Raji (cell line): ENCODE measurements around the gene SEZ6.

ENCODE experiments used
- POLR2A ChIP-seq: IDR thresholded peaks from 2 replicates; pipeline ENCODE4 v1.6.1; 2011; ENCODE audit warnings: low read depth, low read length, control low read depth; ENCODE audit not compliant: insufficient read depth

SEZ6 gene

GRCh38 chr17:28928061-28928460 is 77.8 kb downstream of the SEZ6 start:
- TF ChIP-seq POLR2A = no peak

DNA sequence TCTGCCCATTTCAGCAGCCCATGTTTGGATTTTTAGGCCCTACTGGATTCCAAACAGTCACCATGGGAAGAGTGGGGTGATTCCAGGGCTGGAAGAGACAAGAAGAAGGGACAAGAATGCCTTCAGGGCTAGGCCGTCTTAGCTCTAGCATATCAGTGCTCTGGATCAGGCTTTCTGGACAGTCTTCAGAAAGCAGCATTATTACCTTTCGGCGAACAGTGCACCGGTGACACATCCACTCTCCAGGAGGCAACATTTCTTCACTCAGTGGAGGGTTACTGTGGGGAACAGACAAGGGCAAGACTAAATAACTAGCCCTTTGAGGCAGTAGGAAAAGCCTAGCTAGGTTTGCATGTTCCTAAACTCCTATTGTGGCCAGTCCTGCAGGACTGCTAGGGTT is 79.0 kb downstream of the SEZ6 start:
- TF ChIP-seq POLR2A = no peak

- no peak for TF ChIP-seq POLR2A
Observed at GRCh38 chr17:28926366-28926765, 79.5 kb downstream of the SEZ6 start.

- no peak for TF ChIP-seq POLR2A
Observed at GRCh38 chr17:28925912-28926365, 79.9 kb downstream of the SEZ6 start.

- TF ChIP-seq POLR2A = no peak
Observed at GRCh38 chr17:28920201-28920600, 85.6 kb downstream of the SEZ6 start.

DNA sequence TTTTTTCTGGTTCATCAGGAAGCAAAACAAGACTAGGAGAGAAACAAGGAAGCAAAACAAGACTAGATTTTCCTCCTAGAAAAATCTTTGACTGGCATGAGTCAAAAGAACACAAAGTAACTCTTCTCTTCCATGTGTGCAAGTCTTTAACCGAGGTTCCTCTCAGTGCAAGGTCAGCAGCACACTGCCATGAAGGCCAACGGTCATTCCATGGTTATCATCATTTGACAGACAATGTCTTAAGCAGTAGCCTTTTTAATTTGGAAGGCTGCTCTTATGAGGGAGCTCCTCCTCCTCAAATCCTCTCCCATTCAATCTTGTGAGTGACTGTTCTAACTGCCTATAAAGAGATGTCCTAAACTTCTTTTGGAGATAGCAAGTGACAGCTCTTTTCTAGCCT is 87.5 kb downstream of the SEZ6 start:
- no peak for TF ChIP-seq POLR2A

DNA sequence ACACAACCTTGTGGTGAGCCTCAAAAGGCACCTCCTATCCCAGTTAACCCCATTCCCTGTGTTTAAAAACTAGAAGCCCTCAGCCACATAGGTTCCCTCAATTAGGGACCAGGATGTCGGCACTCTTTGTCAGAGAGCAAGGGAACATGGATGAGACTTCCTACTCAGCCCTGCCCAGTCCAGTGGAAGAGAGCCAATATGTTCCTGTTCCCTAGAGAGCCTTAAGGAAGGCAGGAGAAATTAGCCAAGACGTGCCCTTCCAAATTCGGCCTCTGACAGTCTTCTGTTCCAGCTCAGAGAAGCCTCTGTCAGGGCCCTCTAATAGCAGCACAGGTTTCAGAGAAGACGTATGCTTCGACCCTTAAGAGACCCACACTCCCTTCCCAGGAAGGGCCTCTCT is 88.4 kb downstream of the SEZ6 start:
- no peak for TF ChIP-seq POLR2A

GRCh38 chr17:28917029-28917428 is 88.8 kb downstream of the SEZ6 start:
- no peak for TF ChIP-seq POLR2A

GRCh38 chr17:28916302-28916934 is 89.4 kb downstream of the SEZ6 start:
- TF ChIP-seq POLR2A = no peak

DNA sequence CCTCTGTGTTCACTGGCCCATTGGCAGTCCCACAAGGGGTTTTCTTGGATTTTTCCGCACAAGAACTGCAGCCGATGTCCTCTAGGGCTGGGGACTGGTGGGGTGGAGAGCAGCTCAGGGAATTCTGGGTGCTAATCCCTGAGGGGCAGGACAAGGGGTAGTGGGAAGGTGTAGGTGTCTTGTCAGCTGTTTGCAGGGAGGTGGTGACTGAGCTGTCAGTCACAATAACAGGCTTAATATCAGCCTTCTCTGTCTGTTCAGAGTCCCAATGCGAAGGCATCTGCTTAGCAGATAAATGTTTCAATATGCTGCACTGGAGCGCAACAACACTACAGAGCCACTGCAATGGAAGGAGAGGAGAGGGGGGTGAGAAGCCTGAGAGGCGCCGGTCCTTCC is 92.9 kb downstream of the SEZ6 start:
- TF ChIP-seq POLR2A = no peak

DNA sequence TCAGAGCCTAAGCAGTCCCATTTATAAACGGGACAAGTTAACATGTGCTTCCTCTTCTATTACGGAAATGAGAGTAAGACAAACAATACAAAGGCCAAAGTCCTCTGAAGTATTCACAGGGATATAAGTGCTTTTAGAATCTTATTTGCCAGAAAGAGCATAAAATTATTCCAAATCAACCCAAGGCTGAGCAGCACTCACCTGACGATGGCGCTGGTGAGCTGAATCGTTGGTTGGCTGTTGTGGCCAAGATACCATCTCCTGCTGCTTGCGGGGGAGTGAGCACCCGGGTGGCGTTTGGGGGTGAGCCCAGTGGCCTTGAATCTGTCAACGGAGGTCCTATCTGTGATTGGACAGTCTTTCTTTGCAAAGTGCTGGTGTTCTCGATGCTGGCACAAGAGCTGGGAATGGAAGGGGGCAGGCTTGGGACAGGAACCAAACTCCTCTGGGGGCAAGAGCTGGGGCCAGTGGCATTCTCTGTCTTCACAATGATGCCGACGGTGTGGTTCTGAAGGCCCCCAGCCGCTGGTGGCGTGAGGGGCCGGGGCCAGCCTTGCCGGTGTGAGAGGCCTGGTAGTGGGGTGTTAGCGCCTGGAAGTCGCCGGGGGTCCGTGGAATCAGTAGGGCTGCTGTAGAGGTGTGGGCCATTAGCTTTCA is 93.4 kb downstream of the SEZ6 start:
- no peak for TF ChIP-seq POLR2A

- no peak for TF ChIP-seq POLR2A
Observed at GRCh38 chr17:28911411-28912045, 94.3 kb downstream of the SEZ6 start.

GRCh38 chr17:28910534-28910933 is 95.3 kb downstream of the SEZ6 start:
- no peak for TF ChIP-seq POLR2A

GRCh38 chr17:28908640-28909167 is 97.1 kb downstream of the SEZ6 start:
- no peak for TF ChIP-seq POLR2A

DNA sequence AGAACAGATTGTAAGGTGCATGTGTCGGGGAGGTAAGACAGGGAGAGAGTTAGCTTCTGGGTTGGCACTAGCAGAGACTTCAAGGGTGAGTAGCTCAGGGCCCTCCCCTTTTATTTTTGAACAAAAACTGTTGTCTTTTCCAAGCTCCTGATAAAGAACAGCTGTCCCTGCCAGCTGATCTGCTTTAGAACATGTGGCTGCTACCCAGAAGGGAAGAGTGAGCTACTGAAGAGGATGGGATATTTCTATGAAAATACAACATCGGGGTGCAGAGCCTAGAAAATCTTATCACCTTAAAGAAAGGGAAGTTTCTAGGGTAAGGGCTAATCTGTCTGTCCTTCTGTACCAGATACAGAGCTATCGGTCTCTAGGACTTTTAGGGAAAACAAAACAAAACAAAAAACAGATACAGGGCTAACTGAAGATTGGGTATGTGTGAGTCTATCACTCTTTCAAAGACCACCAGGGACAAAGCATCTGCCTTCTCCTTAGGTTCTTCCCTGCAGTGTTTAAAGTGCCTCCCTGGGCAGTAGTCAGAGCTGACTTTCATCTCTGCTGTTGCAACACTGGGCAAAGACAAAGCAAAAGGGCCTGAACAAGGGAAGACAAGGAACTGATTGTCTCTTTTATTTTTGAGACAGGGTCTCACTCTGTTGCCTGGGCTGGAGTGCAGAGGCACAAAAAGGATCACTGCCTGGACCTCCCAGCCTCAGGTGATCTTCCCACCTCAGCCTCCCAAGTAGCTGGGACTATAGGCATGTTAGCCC is 97.9 kb downstream of the SEZ6 start:
- no peak for TF ChIP-seq POLR2A

DNA sequence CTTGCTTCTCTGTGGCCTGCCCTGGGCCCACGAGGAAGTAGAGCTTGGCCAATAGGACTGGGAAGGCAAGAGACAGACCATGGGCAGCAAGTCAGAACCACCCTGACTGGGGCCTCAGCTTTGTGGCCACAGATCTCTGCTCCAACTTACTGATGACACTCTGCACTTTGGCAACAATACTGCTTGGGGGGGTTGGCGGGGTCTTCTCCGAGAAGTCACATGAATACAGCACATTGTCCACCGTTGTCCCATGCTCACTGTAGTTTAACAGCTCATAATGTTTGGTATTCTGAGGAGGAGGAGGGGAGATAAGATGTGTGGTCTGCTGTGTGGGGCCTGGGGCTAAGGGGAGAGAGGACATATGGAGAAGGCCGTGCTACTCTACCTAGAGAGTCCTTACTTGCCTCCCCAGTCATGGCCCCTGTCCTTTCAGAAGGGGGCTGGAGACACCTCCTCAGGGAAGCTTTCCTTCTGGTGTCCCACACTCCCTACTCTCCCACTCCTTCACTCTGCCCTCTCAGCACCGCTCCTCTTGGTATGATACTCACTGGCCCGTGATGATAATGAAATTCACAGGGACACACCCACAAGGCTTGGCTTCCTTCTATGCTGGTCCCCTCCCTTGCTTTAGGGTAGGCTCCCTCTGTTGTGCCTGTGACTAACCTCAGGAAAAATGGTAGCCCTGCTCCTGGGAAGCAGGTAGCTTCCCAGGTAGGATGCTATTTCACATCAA is 99.0 kb downstream of the SEZ6 start:
- TF ChIP-seq POLR2A = no peak
